MCF 10A (cell line): ENCODE data around the gene EPB41L1. TPM values are rescaled to one million over a fixed set of nuclear protein-coding genes. Genes with fewer than 3 reads are reported as not detected.
A peak's percentile ranks its signal among the peaks of the same experiment; 100 is the strongest.

Experiments
- BruUV-seq: library from RNA; stranded (reverse); fragments of 400-500 nt; replicated peaks from 2 replicates; lab custom pipeline; 2021; lab: Mats Ljungman, UMichigan
- CTCF ChIA-PET: fragments of 300-600 bp; sonication (Branson Sonifier 250); formaldehyde crosslinking; extraction: SDS; loops from one replicate; lab custom pipeline; 2021; ENCODE audit warnings: antibody characterized with exemption, inconsistent platforms; lab: Yijun Ruan, JAX
- POLR2A ChIA-PET: fragments of 300-600, 350-650 bp; sonication (Branson Sonifier 250); formaldehyde crosslinking; extraction: SDS; loops from one replicate; lab custom pipeline; 2020; ENCODE audit warnings: antibody characterized with exemption, inconsistent platforms; lab: Yijun Ruan, JAX
- DNase-seq: peaks from one replicate; pipeline ENCODE4 v3.0.0-alpha.2; 2018; ENCODE audit not compliant: unreplicated experiment
- H3K27ac Mint-ChIP-seq: one replicate; pipeline ENCODE4 v1.8.0; 2022; ENCODE audit warnings: mild to moderate bottlenecking, low read depth, mixed read lengths; ENCODE audit not compliant: unreplicated experiment
- H3K27me3 Mint-ChIP-seq: one replicate; pipeline ENCODE4 v1.8.0; 2022; ENCODE audit warnings: mixed read lengths; ENCODE audit not compliant: insufficient read depth, unreplicated experiment
- H3K36me3 Mint-ChIP-seq: one replicate; pipeline ENCODE4 v1.8.0; 2022; ENCODE audit warnings: mild to moderate bottlenecking, moderate library complexity, mixed read lengths; ENCODE audit not compliant: insufficient read depth, unreplicated experiment
- H3K4me1 Mint-ChIP-seq: one replicate; pipeline ENCODE4 v1.8.0; 2022; ENCODE audit warnings: mixed read lengths; ENCODE audit not compliant: insufficient read depth, unreplicated experiment
- H3K4me3 Mint-ChIP-seq: one replicate; pipeline ENCODE4 v1.8.0; 2022; ENCODE audit warnings: mild to moderate bottlenecking, moderate library complexity, mixed read lengths; ENCODE audit not compliant: unreplicated experiment
- H3K9me3 Mint-ChIP-seq: one replicate; pipeline ENCODE4 v1.8.0; 2022; ENCODE audit warnings: mixed read lengths; ENCODE audit not compliant: unreplicated experiment
- intact Hi-C: fragments of 100-400 bp; cut with micrococcal nuclease; formaldehyde crosslinking; loops from 2 replicates; pipeline ENCODE4 v1.14.1; 2022
- total RNA-seq: library from RNA; stranded (reverse); gene quantifications from 2 replicates; pipeline ENCODE4 v1.2.3, GENCODE V29; 2022
- TF ChIP-seq, protein P1 (sequence below): fragments of 200-600 bp; IDR thresholded peaks from one replicate; pipeline ENCODE4 v1.8.0; 2022; ENCODE audit warnings: antibody characterized with exemption, mild to moderate bottlenecking; ENCODE audit not compliant: unreplicated experiment

Gene EPB41L1
- total RNA-seq, 1 experiment from 2014 or later = 10.1 TPM

DNA sequence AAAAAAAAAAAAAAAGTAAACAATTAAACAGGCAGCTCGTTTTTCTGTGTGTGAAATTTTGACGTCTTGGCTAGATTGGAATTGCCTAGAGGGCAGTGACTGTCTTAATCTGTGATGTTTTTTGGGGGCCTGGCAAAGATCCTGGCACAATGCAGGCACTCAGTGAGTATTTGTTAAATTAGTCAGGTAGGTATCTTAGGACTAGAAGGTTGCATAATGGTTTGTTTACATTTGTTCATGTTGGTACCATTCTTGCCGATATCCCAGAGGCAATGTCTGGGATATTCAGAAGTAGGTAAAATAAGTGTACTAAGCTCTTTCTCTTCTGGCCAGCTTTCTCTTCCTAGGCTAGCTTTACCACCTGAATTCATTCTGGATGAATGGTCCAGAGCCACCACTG is 84.2 kb downstream of the EPB41L1 start:
- ChIA-PET CTCF (interaction anchor here (0.6 to 2.3 kb wide), 5 partner anchors 25 to 201 kb away, joined by 3 to 5 read pairs (median 4); no protein-coding TSS in a partner anchor), POLR2A (no interaction called here)
- Mint-ChIP-seq H3K36me3 (peaks cover 43% of the 10 kb centered on the region), H3K4me3 (peak overlapping the region; percentile 22), H3K27me3 (no peaks in the 10 kb centered on the region), H3K9me3 (no peaks in the 10 kb centered on the region), H3K4me1 (peaks cover 15% of the 10 kb centered on the region), H3K27ac (no peak overlapping the region)
- no TSS peak for BruUV-seq
- peak; percentile 42 for DNase-seq
- TF ChIP-seq, protein P1, sequence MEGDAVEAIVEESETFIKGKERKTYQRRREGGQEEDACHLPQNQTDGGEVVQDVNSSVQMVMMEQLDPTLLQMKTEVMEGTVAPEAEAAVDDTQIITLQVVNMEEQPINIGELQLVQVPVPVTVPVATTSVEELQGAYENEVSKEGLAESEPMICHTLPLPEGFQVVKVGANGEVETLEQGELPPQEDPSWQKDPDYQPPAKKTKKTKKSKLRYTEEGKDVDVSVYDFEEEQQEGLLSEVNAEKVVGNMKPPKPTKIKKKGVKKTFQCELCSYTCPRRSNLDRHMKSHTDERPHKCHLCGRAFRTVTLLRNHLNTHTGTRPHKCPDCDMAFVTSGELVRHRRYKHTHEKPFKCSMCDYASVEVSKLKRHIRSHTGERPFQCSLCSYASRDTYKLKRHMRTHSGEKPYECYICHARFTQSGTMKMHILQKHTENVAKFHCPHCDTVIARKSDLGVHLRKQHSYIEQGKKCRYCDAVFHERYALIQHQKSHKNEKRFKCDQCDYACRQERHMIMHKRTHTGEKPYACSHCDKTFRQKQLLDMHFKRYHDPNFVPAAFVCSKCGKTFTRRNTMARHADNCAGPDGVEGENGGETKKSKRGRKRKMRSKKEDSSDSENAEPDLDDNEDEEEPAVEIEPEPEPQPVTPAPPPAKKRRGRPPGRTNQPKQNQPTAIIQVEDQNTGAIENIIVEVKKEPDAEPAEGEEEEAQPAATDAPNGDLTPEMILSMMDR = no peak
- intact Hi-C loops = no loop called here

DNA sequence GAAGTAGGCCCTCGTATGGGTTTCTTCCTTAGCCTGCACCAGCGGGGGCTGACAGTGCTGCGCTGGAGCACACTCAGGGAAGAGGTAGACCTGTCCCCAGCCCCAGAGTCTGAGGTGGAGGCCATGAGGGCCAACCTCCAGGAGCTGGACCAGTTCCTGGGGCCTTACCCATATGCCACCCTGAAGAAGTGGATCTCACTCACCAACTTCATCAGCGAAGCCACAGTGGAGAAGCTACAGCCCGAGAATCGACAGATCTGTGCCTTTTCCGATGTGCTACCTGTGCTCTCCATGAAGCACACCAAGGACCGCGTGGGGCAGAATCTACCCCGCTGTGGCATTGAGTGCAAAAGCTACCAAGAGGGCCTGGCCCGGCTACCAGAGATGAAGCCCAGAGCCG is 85.5 kb downstream of the EPB41L1 start:
- Mint-ChIP-seq H3K4me3 (no peak overlapping the region), H3K4me1 (peaks cover 15% of the 10 kb centered on the region), H3K9me3 (no peaks in the 10 kb centered on the region), H3K27ac (no peak overlapping the region), H3K27me3 (no peaks in the 10 kb centered on the region), H3K36me3 (peaks cover 56% of the 10 kb centered on the region)
- no peak for DNase-seq
- POLR2A ChIA-PET = no interaction called here
- TF ChIP-seq, protein P1 = no peak
- CTCF ChIA-PET = interaction anchor here (0.6 to 2.3 kb wide), 4 partner anchors 26 to 285 kb away, joined by 3 to 7 read pairs (median 4); no protein-coding TSS in a partner anchor
- intact Hi-C loops = no loop called here
- no TSS peak for BruUV-seq

GRCh38 chr20:36241678-36242077 is 87.1 kb downstream of the EPB41L1 start:
- Mint-ChIP-seq H3K27ac (no peak overlapping the region), H3K9me3 (no peaks in the 10 kb centered on the region), H3K4me1 (peaks cover 15% of the 10 kb centered on the region), H3K4me3 (no peak overlapping the region), H3K36me3 (peaks cover 65% of the 10 kb centered on the region), H3K27me3 (no peaks in the 10 kb centered on the region)
- no TSS peak for BruUV-seq
- CTCF ChIA-PET = interaction anchor here (0.6 to 1.4 kb wide), 4 partner anchors 39 to 644 kb away, joined by 3 to 6 read pairs (median 4); no protein-coding TSS in a partner anchor
- TF ChIP-seq, protein P1 = no peak
- intact Hi-C loops = no loop called here
- POLR2A ChIA-PET = interaction anchor here (0.6 to 0.7 kb wide), 2 partner anchors 153 to 572 kb away, joined by 3 read pairs; no protein-coding TSS in a partner anchor
- no peak for DNase-seq

GRCh38 chr20:36243726-36244125 is 89.2 kb downstream of the EPB41L1 start:
- H3K9me3 Mint-ChIP-seq = no peaks in the 10 kb centered on the region
- H3K27me3 Mint-ChIP-seq = no peaks in the 10 kb centered on the region
- H3K27ac Mint-ChIP-seq = no peak overlapping the region
- peaks cover 3% of the 10 kb centered on the region for H3K4me1 Mint-ChIP-seq
- H3K4me3 Mint-ChIP-seq = no peak overlapping the region
- no peak for DNase-seq
- intact Hi-C loops = no loop called here
- TF ChIP-seq, protein P1 = no peak
- POLR2A ChIA-PET = no interaction called here
- peaks cover 83% of the 10 kb centered on the region for H3K36me3 Mint-ChIP-seq
- CTCF ChIA-PET = interaction anchor here (0.8 to 1.3 kb wide), 5 partner anchors 8 to 196 kb away, joined by 3 to 4 read pairs (median 3); no protein-coding TSS in a partner anchor
- no TSS peak for BruUV-seq
